Stomach (tissue), 9 donors: ENCODE measurements around the gene FCRL4. TPM values are rescaled to one million over a fixed set of nuclear protein-coding genes. Genes with fewer than 3 reads are reported as not detected.

ENCODE experiments used
- DNase-seq, 2 donors: peaks; one replicate each; pipeline versions ENCODE4 v3.0.0 to v3.0.0-alpha.2; 2013 to 2019
- H3K27ac ChIP-seq, 5 donors: fragments of 200-600 bp in 4 of 5; sonication (generic) in 4 of 5; one replicate each; pipeline ENCODE4 v1.5.1; 2013 to 2019; ENCODE audit warnings: mild to moderate bottlenecking in 1 of 5, moderate library complexity in 1 of 5
- H3K27me3 ChIP-seq, 3 donors: fragments of 200-600 bp; sonication (generic); one replicate each; pipeline ENCODE4 v1.5.1; 2017 to 2019; ENCODE audit warnings: mixed run types in 1 of 3
- H3K36me3 ChIP-seq, 4 donors: fragments of 200-600 bp; sonication (generic); 1 replicate in 3 of 4; 2 replicates in 1 of 4; pipeline ENCODE4 v1.5.1; 2016 to 2019
- H3K4me1 ChIP-seq, 4 donors: fragments of 200-600 bp; sonication (generic); one replicate each; pipeline ENCODE4 v1.5.1; 2016 to 2019
- H3K4me3 ChIP-seq, 4 donors: fragments of 200-600 bp; sonication (generic) in 3 of 4; one replicate each; pipeline ENCODE4 v1.5.1; 2016 to 2019; ENCODE audit warnings: mild to moderate bottlenecking in 1 of 4
- H3K9me3 ChIP-seq, 4 donors: fragments of 200-600 bp; sonication (generic); one replicate each; pipeline ENCODE4 v1.5.1; 2016 to 2019
- CTCF ChIP-seq, 7 experiments: fragments of 450-650 bp in 4 of 7; fragments of 200-600 bp in 3 of 7; sonication (generic) in 3 of 7; IDR thresholded peaks; one replicate each; pipeline ENCODE4 v1.5.1; 2016 to 2019; ENCODE audit warnings: antibody characterized with exemption in 7 of 7, control low read depth in 2 of 7, mild to moderate bottlenecking in 1 of 7
- EP300 ChIP-seq: sonication (generic); formaldehyde crosslinking; IDR thresholded peaks from one replicate; pipeline ENCODE4 v1.6.1; 2017; ENCODE audit warnings: antibody characterized with exemption
- POLR2A ChIP-seq, 4 donors: fragments of 450-650 bp; IDR thresholded peaks; one replicate each; pipeline ENCODE4 v1.6.1; 2016; ENCODE audit warnings: antibody characterized with exemption in 4 of 4, control low read depth in 2 of 4, mild to moderate bottlenecking in 1 of 4, moderate library complexity in 1 of 4
- POLR2AphosphoS5 ChIP-seq, 3 donors: sonication (generic); formaldehyde crosslinking; IDR thresholded peaks; one replicate each; pipeline ENCODE4 v1.6.1; 2016; ENCODE audit warnings: antibody characterized with exemption in 3 of 3
- WGBS, 5 donors: extraction: QIAGEN DNeasy Blood & Tissue Kit in 3 of 5; methylation state at CpG; one replicate each; pipeline versions ENCODE4 v1.1.5 to v1.1.7; 2013 to 2018; 5-methylcytosine and 5-hydroxymethylcytosine counted together
- intact Hi-C: fragments of 100-400 bp; cut with DNase I; formaldehyde crosslinking; loops from one replicate; pipeline ENCODE4 v1.15.1; 2023; ENCODE audit warnings: low total_unique reads
- polyA plus RNA-seq, 3 donors: library from polyadenylated mRNA; stranded (reverse); fragments of 200-250 nt; gene quantifications; one replicate each; pipeline ENCODE4 v1.2.3, GENCODE V29; 2013
- total RNA-seq, 5 donors: library from RNA; depleted of rRNA; stranded (reverse); fragments of >200 nt; gene quantifications; one replicate each; pipeline versions ENCODE4 v1.1.0 to v1.2.3, GENCODE V29; 2014 to 2016
- donor health status: healthy with polysubstance abuse.
- donor health status: Bipolar disorder and iron deficiency.
- donor health status: healthy.

The FCRL4 gene
- total and polyA plus RNA-seq, 8 donors, result 0.15 TPM; not detected in 7

DNA sequence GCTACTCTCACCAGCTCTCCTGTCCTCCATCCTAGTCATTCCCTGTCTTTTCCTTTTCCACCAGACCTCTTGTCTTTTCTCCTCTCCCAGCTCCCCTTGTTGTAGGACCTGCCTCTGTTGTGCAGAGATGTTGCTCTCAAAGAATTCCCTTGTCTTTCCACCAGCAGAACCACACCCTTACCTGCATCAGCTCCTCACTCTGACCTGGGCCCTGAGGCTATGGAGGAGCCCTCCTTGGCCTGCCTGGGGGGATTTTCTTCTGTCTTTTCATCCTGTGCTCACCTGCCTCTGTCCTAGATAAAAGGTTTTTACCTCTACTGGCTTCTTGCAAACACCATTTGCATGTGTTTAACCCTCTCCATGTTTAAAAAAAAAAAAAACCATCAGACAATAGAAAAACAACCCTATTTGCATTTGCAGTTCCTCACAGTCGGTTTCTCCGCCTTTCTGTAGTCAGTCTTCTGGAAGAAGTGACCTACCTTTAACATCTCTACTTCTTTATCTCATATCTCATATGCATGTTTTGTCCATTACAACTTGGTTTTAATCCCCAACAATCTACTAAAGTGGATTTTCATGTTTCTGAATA is 57.6 kb downstream of the FCRL4 start:
- H3K4me3 ChIP-seq, result no peak overlapping the region
- WGBS, 5 donors, result 20 to 70% (median 30%) methylated on average over 2 of the region's 2 CpGs
- no peaks in the 10 kb centered on the region for H3K4me1 ChIP-seq
- no peak overlapping the region for H3K27ac ChIP-seq
- no peak for DNase-seq
- TF ChIP-seq CTCF (IDR thresholded peaks at IDR 0.05), result no peak
- TF ChIP-seq EP300, result no peak
- no peak for TF ChIP-seq POLR2A (IDR thresholded peaks at IDR 0.05)
- TF ChIP-seq POLR2AphosphoS5 (IDR thresholded peaks at IDR 0.05), result no peak
- no peaks in the 10 kb centered on the region for H3K9me3 ChIP-seq
- H3K36me3 ChIP-seq, result no peaks in the 10 kb centered on the region
- peaks cover 0 to 4% (median 0%) of the 10 kb centered on the region in 3 donors for H3K27me3 ChIP-seq
- intact Hi-C loops, result no loop called here

GRCh38 chr1:157539568-157539967 is 58.3 kb downstream of the FCRL4 start:
- Histone ChIP-seq H3K4me1 (no peaks in the 10 kb centered on the region), H3K27ac (no peak overlapping the region), H3K4me3 (no peak overlapping the region), H3K36me3 (no peaks in the 10 kb centered on the region), H3K9me3 (no peaks in the 10 kb centered on the region), H3K27me3 (peaks cover 0 to 4% (median 0%) of the 10 kb centered on the region in 3 donors)
- DNase-seq, result no peak
- TF ChIP-seq CTCF (IDR thresholded peaks at IDR 0.05), result no peak
- TF ChIP-seq POLR2A (IDR thresholded peaks at IDR 0.05), result no peak
- TF ChIP-seq POLR2AphosphoS5 (IDR thresholded peaks at IDR 0.05), result no peak
- no peak for TF ChIP-seq EP300
- intact Hi-C loops, result no loop called here

DNA sequence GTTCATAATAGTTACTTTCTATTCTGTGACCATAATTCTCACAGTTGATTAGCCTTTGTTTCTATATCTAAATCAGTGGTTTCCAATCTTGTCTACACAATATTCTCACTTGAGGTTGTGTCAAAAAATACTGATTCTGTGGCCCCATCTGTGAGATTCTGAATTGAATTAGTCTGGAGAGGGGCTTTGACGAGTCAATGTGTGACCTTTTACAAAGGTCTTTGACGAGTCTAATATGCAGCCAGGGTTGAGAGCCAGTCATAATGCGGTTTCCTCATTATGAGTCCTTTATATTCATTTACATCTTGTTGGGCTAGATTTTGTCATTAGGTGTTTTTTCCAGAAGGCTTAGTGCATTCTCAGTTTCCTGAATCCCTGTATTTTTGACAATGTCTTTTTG is 65.3 kb downstream of the FCRL4 start:
- H3K4me1 ChIP-seq, result peaks cover 0 to 8% (median 0%) of the 10 kb centered on the region in 4 donors
- intact Hi-C loops, result no loop called here
- WGBS, 5 donors, result 71 to 84% (median 80%) methylated on average over 3 of the region's 3 CpGs
- no peak for DNase-seq
- H3K4me3 ChIP-seq, result no peak overlapping the region
- TF ChIP-seq POLR2A (IDR thresholded peaks at IDR 0.05), result no peak
- TF ChIP-seq POLR2AphosphoS5 (IDR thresholded peaks at IDR 0.05), result no peak
- TF ChIP-seq EP300, result no peak
- no peak for TF ChIP-seq CTCF (IDR thresholded peaks at IDR 0.05)
- H3K27ac ChIP-seq, result no peak overlapping the region
- no peaks in the 10 kb centered on the region for H3K36me3 ChIP-seq
- H3K27me3 ChIP-seq, result no peaks in the 10 kb centered on the region
- H3K9me3 ChIP-seq, result no peaks in the 10 kb centered on the region

DNA sequence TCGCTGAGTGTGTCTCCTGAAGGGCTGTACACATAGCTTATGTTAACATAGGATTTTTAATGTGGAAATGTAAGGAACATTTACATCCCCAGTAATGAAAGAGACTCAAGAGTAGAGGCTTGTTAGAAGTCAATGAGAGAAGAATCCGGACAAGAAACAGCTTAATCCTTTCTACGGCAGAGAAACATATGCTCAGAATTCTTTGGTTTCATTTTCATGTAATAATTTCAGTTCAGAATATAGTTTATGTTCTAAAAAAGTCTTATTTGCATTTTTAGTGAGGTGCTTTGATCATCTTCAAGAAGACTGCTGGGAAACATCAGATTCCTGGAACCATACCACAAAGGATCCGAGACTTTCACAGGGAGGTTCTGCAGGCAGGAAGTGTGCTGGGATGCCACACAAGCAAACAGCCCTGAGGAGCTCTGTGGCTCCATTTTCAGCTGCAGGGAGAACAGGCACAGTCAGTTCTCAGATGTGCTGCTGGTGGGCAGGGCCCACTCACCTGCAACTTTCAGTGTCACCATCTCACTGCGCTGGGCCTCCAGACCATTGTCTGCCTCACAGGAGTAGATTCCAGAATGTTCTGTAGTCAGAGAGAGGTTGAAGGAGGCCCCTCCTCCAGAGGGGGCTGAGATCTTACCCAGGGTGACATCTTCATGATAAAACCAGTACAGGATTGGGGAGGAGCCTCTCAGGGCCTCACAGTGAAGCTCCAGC is 74.0 kb downstream of the FCRL4 start:
- no peak overlapping the region for H3K4me3 ChIP-seq
- DNase-seq, result no peak
- WGBS, 5 donors, result 72 to 91% (median 87%) methylated on average over 5 of the region's 5 CpGs
- H3K27me3 ChIP-seq, result peaks cover 0 to 15% (median 0%) of the 10 kb centered on the region in 3 donors
- no peaks in the 10 kb centered on the region for H3K9me3 ChIP-seq
- H3K36me3 ChIP-seq, result no peaks in the 10 kb centered on the region
- intact Hi-C loops, result no loop called here
- TF ChIP-seq POLR2AphosphoS5 (IDR thresholded peaks at IDR 0.05) (no peak), EP300 (no peak), POLR2A (IDR thresholded peaks at IDR 0.05) (no peak), CTCF (IDR thresholded peaks at IDR 0.05) (no peak)
- no peak overlapping the region for H3K27ac ChIP-seq
- H3K4me1 ChIP-seq, result peaks cover 0 to 3% (median 0%) of the 10 kb centered on the region in 4 donors

Other genes starting within 250 kb of the FCRL4 start
- gene FCRL5, start 45.6 kb downstream of the FCRL4 start, total RNA-seq, result 1 to 10 TPM in 1 of 5 donors, under 1 TPM in 1, not detected in 3; 0.37 to 4.8 TPM
- 1 to 10 TPM in 1 of 3 donors, under 1 TPM in 2; 0.44 to 1.1 (median 0.76) TPM for gene FCRL5, start 45.6 kb downstream of the FCRL4 start, polyA plus RNA-seq
- under 1 TPM in 1 of 5 donors, not detected in 4; 0.55 TPM for gene FCRL3, start 102.7 kb upstream of the FCRL4 start, total RNA-seq
- under 1 TPM in 1 of 3 donors, not detected in 2; 0.30 TPM for gene FCRL3, start 102.7 kb upstream of the FCRL4 start, polyA plus RNA-seq
- 1 to 10 TPM in 1 of 5 donors, under 1 TPM in 1, not detected in 3; 0.73 to 2.5 TPM for gene FCRL2, start 179.0 kb upstream of the FCRL4 start, total RNA-seq
- 1 to 10 TPM in 1 of 3 donors, under 1 TPM in 2; 0.37 to 1.8 (median 0.90) TPM for gene FCRL2, start 179.0 kb upstream of the FCRL4 start, polyA plus RNA-seq
- 1 to 10 TPM in 1 of 5 donors, under 1 TPM in 1, not detected in 3; 0.29 to 2.4 TPM for gene FCRL1, start 222.0 kb upstream of the FCRL4 start, total RNA-seq
- gene FCRL1, start 222.0 kb upstream of the FCRL4 start, polyA plus RNA-seq, result under 1 TPM in 1 of 3 donors, not detected in 2; 0.48 TPM
- 1 to 10 TPM in 1 of 5 donors, not detected in 4; 1.8 TPM for gene CD5L, start 243.7 kb upstream of the FCRL4 start, total RNA-seq
- not detected for gene CD5L, start 243.7 kb upstream of the FCRL4 start, polyA plus RNA-seq